SK-N-SH treated with all-trans-retinoic acid at 6 μM for 48 hours (cell line): Measurements from ENCODE around the gene ADPRS.

Experiments
- ATAC-seq: fragments of 200-7000 bp; cut with Tn5 transposase; 3 replicates; pipeline ENCODE4 v1.9.1; 2020; ENCODE audit warnings: mild to moderate bottlenecking, moderate library complexity
- ARNTL ChIP-seq: fragments of 450-650 bp; formaldehyde crosslinking; IDR thresholded peaks from 2 replicates; pipeline ENCODE4 v1.5.0; 2020; ENCODE audit warnings: low read depth, mild to moderate bottlenecking, moderate library complexity, borderline replicate concordance
- BACH2 ChIP-seq: fragments of 250-450 bp; sonication (Bioruptor Pico); IDR thresholded peaks from 2 replicates; pipeline ENCODE4 v1.9.0; 2021; ENCODE audit warnings: mild to moderate bottlenecking, borderline replicate concordance
- CREB5 ChIP-seq: fragments of 250-450 bp; sonication (Bioruptor Pico); IDR thresholded peaks from 2 replicates; pipeline ENCODE4 v1.5.1; 2020; ENCODE audit warnings: low read depth, mild to moderate bottlenecking, moderate library complexity
- CSDC2 ChIP-seq: fragments of 250-450 bp; sonication (Bioruptor Pico); IDR thresholded peaks from 2 replicates; pipeline ENCODE4 v1.5.0; 2020; ENCODE audit warnings: mild to moderate bottlenecking, moderate library complexity
- CSRNP3 ChIP-seq: fragments of 250-450 bp; sonication (Bioruptor Pico); IDR thresholded peaks from 2 replicates; pipeline ENCODE4 v1.5.1; 2021; ENCODE audit warnings: mild to moderate bottlenecking, moderate library complexity
- ESRRG ChIP-seq: fragments of 250-450 bp; sonication (Bioruptor Pico); IDR thresholded peaks from 2 replicates; pipeline ENCODE4 v1.6.1; 2021; ENCODE audit warnings: mild to moderate bottlenecking
- GLIS3 ChIP-seq: fragments of 250-450 bp; sonication (Bioruptor Pico); IDR thresholded peaks from 2 replicates; pipeline ENCODE4 v1.5.0; 2020; ENCODE audit warnings: mild to moderate bottlenecking, moderate library complexity
- PATZ1 ChIP-seq: fragments of 250-450 bp; sonication (Bioruptor Pico); IDR thresholded peaks from 2 replicates; pipeline ENCODE4 v1.8.0; 2020; ENCODE audit warnings: mild to moderate bottlenecking, moderate library complexity, borderline replicate concordance
- POU6F1 ChIP-seq: fragments of 250-450 bp; sonication (Bioruptor Pico); IDR thresholded peaks from 2 replicates; pipeline ENCODE4 v1.8.0; 2021; ENCODE audit warnings: low read depth, mild to moderate bottlenecking, moderate library complexity, borderline replicate concordance
- PPARA ChIP-seq: fragments of 250-450 bp; sonication (Bioruptor Pico); IDR thresholded peaks from 2 replicates; pipeline ENCODE4 v1.5.0; 2020; ENCODE audit warnings: mild to moderate bottlenecking, borderline replicate concordance
- RARB ChIP-seq: fragments of 250-450 bp; sonication (Bioruptor Pico); IDR thresholded peaks from 2 replicates; pipeline ENCODE4 v1.8.0; 2021; ENCODE audit warnings: mild to moderate bottlenecking, moderate library complexity
- TCF4 ChIP-seq: fragments of 250-450 bp; sonication (Bioruptor Pico); IDR thresholded peaks from 2 replicates; pipeline ENCODE4 v1.8.0; 2021; ENCODE audit warnings: mild to moderate bottlenecking, moderate library complexity, borderline replicate concordance
- TOX ChIP-seq: fragments of 250-450 bp; sonication (Bioruptor Pico); IDR thresholded peaks from 2 replicates; pipeline ENCODE4 v1.8.0; 2021; ENCODE audit warnings: mild to moderate bottlenecking, moderate library complexity, borderline replicate concordance
- TSHZ2 ChIP-seq: fragments of 250-450 bp; sonication (Bioruptor Pico); IDR thresholded peaks from 2 replicates; pipeline ENCODE4 v1.5.0; 2020; ENCODE audit warnings: mild to moderate bottlenecking, moderate library complexity
- ZC3H10 ChIP-seq: fragments of 250-450 bp; sonication (Bioruptor Pico); IDR thresholded peaks from 2 replicates; pipeline ENCODE4 v1.5.1; 2021; ENCODE audit warnings: mild to moderate bottlenecking, moderate library complexity
- ZFP3 ChIP-seq: fragments of 250-450 bp; sonication (Bioruptor Pico); IDR thresholded peaks from 2 replicates; pipeline ENCODE4 v1.5.0; 2020; ENCODE audit warnings: mild to moderate bottlenecking, moderate library complexity
- ZFP30 ChIP-seq: fragments of 450-650 bp; formaldehyde crosslinking; IDR thresholded peaks from 2 replicates; pipeline ENCODE4 v1.5.0; 2022; ENCODE audit warnings: mild to moderate bottlenecking, moderate library complexity
- ZNF565 ChIP-seq: fragments of 450-650 bp; formaldehyde crosslinking; conservative IDR thresholded peaks from 2 replicates; pipeline ENCODE4 v1.5.0; 2020; ENCODE audit warnings: low read depth, mild to moderate bottlenecking, moderate library complexity
- ZNF70 ChIP-seq: fragments of 450-650 bp; formaldehyde crosslinking; IDR thresholded peaks from 2 replicates; pipeline ENCODE4 v1.5.0; 2020; ENCODE audit warnings: mild to moderate bottlenecking, moderate library complexity
- ZNF8 ChIP-seq: fragments of 450-650 bp; formaldehyde crosslinking; IDR thresholded peaks from 2 replicates; pipeline ENCODE4 v1.5.0; 2020; ENCODE audit warnings: mild to moderate bottlenecking, moderate library complexity

ADPRS gene

GRCh38 chr1:36107394-36107793 is 18.7 kb downstream of the ADPRS start:
- no peak for ATAC-seq
- no peak for TF ChIP-seq CREB5
- no peak for TF ChIP-seq ARNTL (CRISPR knock-in tag)
- no peak for TF ChIP-seq POU6F1 (CRISPR knock-in tag)
- TF ChIP-seq TSHZ2 (CRISPR knock-in tag): no peak
- no peak for TF ChIP-seq ZFP30 (CRISPR knock-in tag)
- no peak for TF ChIP-seq GLIS3 (CRISPR knock-in tag)
- no peak for TF ChIP-seq ZNF70 (CRISPR knock-in tag)
- TF ChIP-seq TCF4 (CRISPR knock-in tag): no peak
- TF ChIP-seq ZFP3 (CRISPR knock-in tag): no peak
- TF ChIP-seq PPARA (CRISPR knock-in tag): no peak
- no peak for TF ChIP-seq TOX
- no peak for TF ChIP-seq ZNF8 (CRISPR knock-in tag)
- TF ChIP-seq PATZ1 (CRISPR knock-in tag): no peak
- TF ChIP-seq ZNF565 (CRISPR knock-in tag): no peak
- no peak for TF ChIP-seq ESRRG (CRISPR knock-in tag)
- no peak for TF ChIP-seq BACH2
- no peak for TF ChIP-seq RARB (CRISPR knock-in tag)
- TF ChIP-seq ZC3H10 (CRISPR knock-in tag): no peak
- no peak for TF ChIP-seq CSDC2 (CRISPR knock-in tag)

GRCh38 chr1:36108314-36108713 is 19.6 kb downstream of the ADPRS start:
- no peak for ATAC-seq
- no peak for TF ChIP-seq POU6F1 (CRISPR knock-in tag)
- TF ChIP-seq BACH2: no peak
- TF ChIP-seq PATZ1 (CRISPR knock-in tag): no peak
- no peak for TF ChIP-seq ZFP3 (CRISPR knock-in tag)
- TF ChIP-seq TSHZ2 (CRISPR knock-in tag): no peak
- no peak for TF ChIP-seq CSRNP3
